Right atrium auricular region (tissue), 2 donors: Measurements from ENCODE around the gene RANBP3. TPM values are rescaled to one million over a fixed set of nuclear protein-coding genes. Genes with fewer than 3 reads are reported as not detected.

Source experiments
- DNase-seq: peaks from one replicate; pipeline ENCODE4 v3.0.0-alpha.2; 2019; ENCODE audit warnings: low spot score
- H3K27ac ChIP-seq, 2 donors: fragments of 200-600 bp; sonication (generic); 1 replicate in 1 of 2; 2 replicates in 1 of 2; pipeline ENCODE4 v1.5.1; 2016 to 2019
- H3K27me3 ChIP-seq, 2 donors: fragments of 200-600 bp; sonication (generic); one replicate each; pipeline versions ENCODE4 v1.5.1 to v1.6.0; 2017 to 2019
- H3K36me3 ChIP-seq: fragments of 200-600 bp; sonication (generic); one replicate; pipeline ENCODE4 v1.5.1; 2016
- H3K4me1 ChIP-seq, 2 donors: fragments of 200-600 bp; sonication (generic); one replicate each; pipeline versions ENCODE4 v1.5.1 to v1.6.0; 2017 to 2019
- H3K4me3 ChIP-seq, 2 donors: fragments of 200-600 bp; sonication (generic); 1 replicate in 1 of 2; 2 replicates in 1 of 2; pipeline ENCODE4 v1.5.1; 2017 to 2019; ENCODE audit warnings: mild to moderate bottlenecking in 1 of 2, moderate library complexity in 1 of 2
- H3K9me3 ChIP-seq, 2 donors: fragments of 200-600 bp; sonication (generic); one replicate each; pipeline ENCODE4 v1.5.1; 2019
- total RNA-seq, 2 donors: library from RNA; depleted of rRNA; stranded (reverse); fragments of >200 nt; gene quantifications; one replicate each; pipeline ENCODE4 v1.1.0, GENCODE V29; 2016
- TF ChIP-seq, protein P1 (sequence below), 2 donors: fragments of 200-600 bp; sonication (generic); IDR thresholded peaks; one replicate each; pipeline ENCODE4 v1.5.1; 2019; ENCODE audit warnings: antibody characterized with exemption in 2 of 2

Gene RANBP3
- total RNA-seq, 2 donors from 2014 or later, result 53.6 to 54.7 TPM

DNA sequence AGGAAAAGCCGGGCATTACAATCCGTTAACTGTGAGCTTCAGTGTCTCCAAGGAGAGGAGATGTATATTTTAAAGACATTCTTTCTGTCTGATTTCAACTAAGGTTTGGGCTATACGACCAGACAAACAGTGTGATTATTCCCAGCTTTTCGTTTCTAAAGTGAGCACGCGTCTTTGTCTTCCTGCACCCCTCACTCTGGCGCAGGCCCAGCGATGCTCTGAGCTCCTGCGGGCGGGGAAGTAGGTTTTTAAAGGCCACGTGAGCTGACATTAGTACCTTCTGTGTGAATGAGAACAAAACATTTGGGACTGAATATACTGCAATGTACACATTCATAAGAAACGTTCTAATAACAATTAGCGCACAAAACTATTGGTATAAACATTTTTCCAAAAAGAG is 15.3 kb upstream of the RANBP3 start:
- Histone ChIP-seq H3K36me3 (peaks cover 30% of the 10 kb centered on the region), H3K4me3 (no peak overlapping the region), H3K27ac (no peak overlapping the region), H3K9me3 (no peaks in the 10 kb centered on the region), H3K27me3 (no peaks in the 10 kb centered on the region), H3K4me1 (peaks cover 0 to 11% of the 10 kb centered on the region in 2 donors)
- TF ChIP-seq, protein P1, sequence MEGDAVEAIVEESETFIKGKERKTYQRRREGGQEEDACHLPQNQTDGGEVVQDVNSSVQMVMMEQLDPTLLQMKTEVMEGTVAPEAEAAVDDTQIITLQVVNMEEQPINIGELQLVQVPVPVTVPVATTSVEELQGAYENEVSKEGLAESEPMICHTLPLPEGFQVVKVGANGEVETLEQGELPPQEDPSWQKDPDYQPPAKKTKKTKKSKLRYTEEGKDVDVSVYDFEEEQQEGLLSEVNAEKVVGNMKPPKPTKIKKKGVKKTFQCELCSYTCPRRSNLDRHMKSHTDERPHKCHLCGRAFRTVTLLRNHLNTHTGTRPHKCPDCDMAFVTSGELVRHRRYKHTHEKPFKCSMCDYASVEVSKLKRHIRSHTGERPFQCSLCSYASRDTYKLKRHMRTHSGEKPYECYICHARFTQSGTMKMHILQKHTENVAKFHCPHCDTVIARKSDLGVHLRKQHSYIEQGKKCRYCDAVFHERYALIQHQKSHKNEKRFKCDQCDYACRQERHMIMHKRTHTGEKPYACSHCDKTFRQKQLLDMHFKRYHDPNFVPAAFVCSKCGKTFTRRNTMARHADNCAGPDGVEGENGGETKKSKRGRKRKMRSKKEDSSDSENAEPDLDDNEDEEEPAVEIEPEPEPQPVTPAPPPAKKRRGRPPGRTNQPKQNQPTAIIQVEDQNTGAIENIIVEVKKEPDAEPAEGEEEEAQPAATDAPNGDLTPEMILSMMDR (IDR thresholded peaks at IDR 0.05), result no peak
- no peak for DNase-seq

DNA sequence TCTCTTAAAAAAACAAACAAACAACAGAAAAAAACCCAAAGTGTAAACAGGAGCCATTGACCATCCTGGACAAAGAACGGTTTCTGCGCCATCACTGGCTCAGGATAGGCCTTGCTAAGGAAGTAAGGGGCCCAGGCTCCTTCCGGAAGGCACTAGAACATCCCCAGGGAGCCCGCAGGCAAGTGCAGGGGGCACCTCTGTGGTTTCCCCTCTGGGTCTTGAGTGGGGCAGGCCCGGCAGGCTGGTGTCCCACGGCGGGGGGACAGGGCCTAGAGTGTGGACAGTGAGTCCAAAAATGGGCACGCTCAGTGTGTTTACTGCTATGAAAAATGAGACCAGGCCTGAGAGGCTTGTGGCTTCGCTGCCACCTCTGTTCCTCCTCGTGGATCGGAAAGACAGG is 14.8 kb upstream of the RANBP3 start:
- no peak for DNase-seq
- peaks cover 30% of the 10 kb centered on the region for H3K36me3 ChIP-seq
- H3K27me3 ChIP-seq, result no peaks in the 10 kb centered on the region
- no peak overlapping the region for H3K4me3 ChIP-seq
- TF ChIP-seq, protein P1 (IDR thresholded peaks at IDR 0.05), result no peak
- no peak overlapping the region for H3K27ac ChIP-seq
- peaks cover 0 to 13% of the 10 kb centered on the region in 2 donors for H3K4me1 ChIP-seq
- H3K9me3 ChIP-seq, result no peaks in the 10 kb centered on the region

DNA sequence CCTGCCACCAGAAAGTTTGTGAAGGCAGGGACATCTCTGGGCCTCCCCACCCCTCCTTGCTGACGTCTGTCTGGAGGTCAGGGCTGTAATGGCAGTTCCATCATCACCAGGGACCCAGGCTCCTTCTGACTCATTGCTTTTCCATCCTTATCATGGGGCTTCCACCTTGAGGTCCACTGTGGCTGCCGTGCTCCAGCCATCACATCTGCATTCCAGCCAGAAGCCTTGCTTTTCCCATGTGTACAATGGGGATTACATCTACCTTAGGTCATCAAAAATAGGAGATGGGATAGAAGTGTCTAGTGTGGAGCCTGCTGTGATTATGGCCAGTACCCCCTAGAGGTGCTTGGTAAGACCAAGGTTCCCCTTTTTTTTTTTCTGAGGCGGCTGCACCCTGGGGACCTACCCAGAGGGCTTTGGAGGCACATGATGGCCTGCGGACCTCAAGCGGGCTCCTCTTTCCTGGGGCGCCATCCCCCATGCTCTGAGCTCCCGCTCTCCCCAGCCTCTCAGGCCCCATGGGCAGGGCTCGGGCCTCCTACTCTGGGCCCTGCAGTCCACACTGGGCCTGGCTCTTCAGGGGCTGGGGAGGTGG is 13.4 kb upstream of the RANBP3 start:
- Histone ChIP-seq H3K4me3 (no peak overlapping the region), H3K27ac (no peak overlapping the region), H3K9me3 (no peaks in the 10 kb centered on the region), H3K4me1 (peaks cover 0 to 21% of the 10 kb centered on the region in 2 donors), H3K27me3 (no peaks in the 10 kb centered on the region), H3K36me3 (peaks cover 19% of the 10 kb centered on the region)
- no peak for DNase-seq
- TF ChIP-seq, protein P1 (IDR thresholded peaks at IDR 0.05), result no peak

DNA sequence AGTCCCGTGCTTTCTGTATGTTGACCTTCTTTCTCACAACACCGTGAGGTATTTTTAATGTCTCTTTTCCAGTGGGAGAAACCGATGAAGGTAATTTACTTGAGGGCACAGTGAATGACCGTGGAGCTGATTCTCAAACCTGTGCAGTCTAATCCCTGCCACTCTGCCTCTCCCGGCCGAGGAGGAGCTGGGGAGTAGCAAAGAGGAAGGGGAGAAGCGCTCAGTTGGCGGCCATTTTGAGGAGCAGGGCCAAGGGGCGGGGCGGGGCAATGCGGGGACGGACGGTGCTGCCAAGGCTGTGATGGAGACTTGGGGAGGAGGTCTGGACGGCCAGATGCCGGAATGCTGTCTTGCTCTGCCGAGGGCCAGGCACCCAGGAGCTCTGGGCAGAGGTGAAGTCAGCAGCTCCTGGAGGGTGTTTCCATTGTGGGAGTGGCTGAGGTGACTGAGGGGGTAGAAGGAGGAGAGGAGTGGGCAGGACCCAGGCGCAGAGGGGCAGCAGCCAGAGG is 12.4 kb upstream of the RANBP3 start:
- Histone ChIP-seq H3K36me3 (peaks cover 10% of the 10 kb centered on the region), H3K4me3 (no peak overlapping the region), H3K4me1 (peaks cover 0 to 21% of the 10 kb centered on the region in 2 donors), H3K27ac (no peak overlapping the region), H3K9me3 (no peaks in the 10 kb centered on the region), H3K27me3 (no peaks in the 10 kb centered on the region)
- TF ChIP-seq, protein P1 (IDR thresholded peaks at IDR 0.05), result no peak
- no peak for DNase-seq

DNA sequence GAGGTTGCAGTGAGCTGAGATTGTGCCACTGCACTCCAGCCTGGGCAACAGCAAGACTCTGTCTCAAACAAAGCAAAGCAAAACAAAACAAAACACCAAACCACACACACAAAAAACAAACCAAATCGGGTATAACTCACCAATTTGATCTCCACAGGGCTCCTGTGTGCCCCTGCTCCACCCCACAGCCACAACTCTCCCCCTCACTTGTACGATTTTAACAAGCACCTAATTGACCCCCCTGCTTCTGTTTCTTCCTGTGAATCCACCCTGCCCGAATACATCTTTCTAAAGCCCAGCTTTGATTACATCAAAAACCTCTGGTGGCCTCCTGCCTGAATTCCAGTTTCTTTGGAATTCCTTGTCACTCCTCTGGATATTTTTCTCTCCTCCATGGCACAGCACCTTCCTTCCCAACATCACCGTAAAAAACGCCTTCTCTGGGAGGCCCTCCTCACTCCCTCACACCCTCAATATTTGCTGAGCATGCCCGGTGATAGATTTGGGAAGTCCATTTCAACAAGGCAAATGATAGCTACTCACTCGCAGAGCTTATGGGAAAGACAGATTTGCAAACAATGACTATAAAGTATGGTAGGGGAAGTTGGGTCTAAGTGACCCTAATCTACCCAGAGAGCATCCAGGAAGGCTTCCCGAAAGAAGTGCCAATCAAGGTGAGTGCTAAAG is 11.6 kb upstream of the RANBP3 start:
- DNase-seq, result no peak
- Histone ChIP-seq H3K4me1 (peaks cover 0 to 21% of the 10 kb centered on the region in 2 donors), H3K27me3 (no peaks in the 10 kb centered on the region), H3K27ac (no peak overlapping the region), H3K4me3 (no peak overlapping the region), H3K36me3 (peaks cover 3% of the 10 kb centered on the region), H3K9me3 (no peaks in the 10 kb centered on the region)
- TF ChIP-seq, protein P1 (IDR thresholded peaks at IDR 0.05), result no peak
